Prostate gland (tissue), 2 donors: Measurements from ENCODE around the gene BPIFB2. TPM values are rescaled to one million over a fixed set of nuclear protein-coding genes. Genes with fewer than 3 reads are reported as not detected.

ENCODE experiments used
- DNase-seq: peaks from one replicate; pipeline ENCODE4 v3.0.0-alpha.2; 2019; ENCODE audit warnings: low spot score
- H3K27ac ChIP-seq, 2 donors: fragments of 200-600 bp; sonication (generic); 2 replicates each; pipeline ENCODE4 v1.5.1; 2017 to 2019
- H3K27me3 ChIP-seq: fragments of 200-600 bp; sonication (generic); replicated peaks from 2 replicates; pipeline ENCODE4 v1.5.1; 2019; ENCODE audit not compliant: insufficient read depth
- H3K36me3 ChIP-seq, 2 donors: fragments of 200-600 bp; sonication (generic); 1 replicate in 1 of 2; 2 replicates in 1 of 2; pipeline versions ENCODE4 v1.5.1 to v1.8.1; 2017 to 2019
- H3K4me1 ChIP-seq: fragments of 200-600 bp; sonication (generic); replicated peaks from 2 replicates; pipeline ENCODE4 v1.5.1; 2019
- H3K4me3 ChIP-seq, 2 donors: fragments of 200-600 bp; sonication (generic); 2 replicates each; pipeline ENCODE4 v1.5.1; 2017 to 2019
- H3K9me3 ChIP-seq: fragments of 200-600 bp; sonication (generic); 2 replicates; pipeline ENCODE4 v1.5.1; 2017
- POLR2A ChIP-seq: fragments of 450-650 bp; IDR thresholded peaks from one replicate; pipeline ENCODE4 v1.6.1; 2016; ENCODE audit warnings: antibody characterized with exemption, mild to moderate bottlenecking
- POLR2AphosphoS5 ChIP-seq: sonication (generic); formaldehyde crosslinking; IDR thresholded peaks from one replicate; pipeline ENCODE4 v1.6.1; 2017; ENCODE audit warnings: antibody characterized with exemption
- WGBS: methylation state at CpG from one replicate; pipeline ENCODE4 v1.1.5; 2018; 5-methylcytosine and 5-hydroxymethylcytosine counted together
- intact Hi-C: fragments of 100-400 bp; cut with DNase I; formaldehyde crosslinking; loops from one replicate; pipeline ENCODE4 v1.14.2; 2022
- total RNA-seq, 2 donors: library from RNA; depleted of rRNA; stranded (reverse); fragments of >200 nt; gene quantifications; one replicate each; pipeline ENCODE4 v1.1.0, GENCODE V29; 2016
- TF ChIP-seq, protein P1 (sequence below), 4 experiments: fragments of 200-600 bp in 2 of 4; fragments of 450-650 bp in 2 of 4; sonication (generic) in 2 of 4; IDR thresholded peaks; 1 replicate in 3 of 4; 2 replicates in 1 of 4; pipeline ENCODE4 v1.5.1; 2016 to 2019; ENCODE audit warnings: antibody characterized with exemption in 4 of 4, mild to moderate bottlenecking in 2 of 4, moderate library complexity in 2 of 4

The BPIFB2 gene
- total RNA-seq, 2 donors from 2014 or later = 5.1 TPM; not detected in 1

DNA sequence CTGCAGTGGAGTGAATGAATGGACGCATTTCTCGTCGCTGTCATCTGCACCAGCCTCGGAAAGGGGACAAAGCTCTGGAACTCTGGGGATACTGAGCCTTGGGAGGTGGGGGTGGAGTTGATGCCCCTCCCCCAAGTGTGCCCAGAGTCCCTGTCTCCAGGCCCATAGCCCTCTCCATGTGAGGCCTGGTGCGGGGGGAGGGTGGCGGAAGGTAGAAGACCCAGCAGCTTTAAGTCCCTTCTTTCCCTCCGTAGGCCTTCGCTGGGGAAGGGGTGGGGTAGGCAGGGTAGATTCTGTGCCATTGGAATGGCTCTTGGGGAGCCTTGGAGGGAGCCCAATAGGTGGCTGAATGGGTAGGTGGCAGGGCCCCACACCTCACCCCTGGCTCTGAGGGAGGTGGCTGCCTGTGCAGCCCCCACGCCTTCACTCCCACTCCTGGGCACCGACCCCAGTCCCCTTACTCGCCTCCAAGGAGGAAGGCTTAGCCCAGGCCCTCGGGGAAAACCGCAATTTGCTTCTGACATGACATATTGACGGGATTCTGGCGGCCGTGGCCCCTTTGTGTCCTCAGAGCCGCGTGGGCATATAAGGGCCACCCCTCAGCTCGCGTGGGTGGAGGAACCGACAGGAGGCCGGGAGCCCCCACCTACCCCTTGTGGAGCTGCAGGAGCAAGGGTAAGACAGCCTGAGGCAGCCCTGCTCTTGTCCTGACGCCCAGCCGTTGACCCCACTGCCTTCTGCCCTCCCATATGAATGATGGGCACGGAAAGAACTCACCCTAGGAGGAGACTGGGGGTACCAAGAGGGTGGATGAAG is 46.0 kb downstream of the BPIFB2 start, which contains the start of gene BPIFB3:
Gene BPIFB3 (plus strand): TSS at position 613 of the 816 bp plus-strand sequence. CDS start 1,533 bp downstream, outside the sequence.
- Histone ChIP-seq H3K36me3 (no peaks in the 10 kb centered on the region), H3K9me3 (no peaks in the 10 kb centered on the region), H3K4me1 (no peaks in the 10 kb centered on the region), H3K27ac (no peak within 1 kb of the TSS), H3K4me3 (no peak within 1 kb of the TSS), H3K27me3 (no peaks in the 10 kb centered on the region)
- intact Hi-C loops = no loop called here
- TF ChIP-seq POLR2A (no peak), POLR2AphosphoS5 (no peak)
- TF ChIP-seq, protein P1, sequence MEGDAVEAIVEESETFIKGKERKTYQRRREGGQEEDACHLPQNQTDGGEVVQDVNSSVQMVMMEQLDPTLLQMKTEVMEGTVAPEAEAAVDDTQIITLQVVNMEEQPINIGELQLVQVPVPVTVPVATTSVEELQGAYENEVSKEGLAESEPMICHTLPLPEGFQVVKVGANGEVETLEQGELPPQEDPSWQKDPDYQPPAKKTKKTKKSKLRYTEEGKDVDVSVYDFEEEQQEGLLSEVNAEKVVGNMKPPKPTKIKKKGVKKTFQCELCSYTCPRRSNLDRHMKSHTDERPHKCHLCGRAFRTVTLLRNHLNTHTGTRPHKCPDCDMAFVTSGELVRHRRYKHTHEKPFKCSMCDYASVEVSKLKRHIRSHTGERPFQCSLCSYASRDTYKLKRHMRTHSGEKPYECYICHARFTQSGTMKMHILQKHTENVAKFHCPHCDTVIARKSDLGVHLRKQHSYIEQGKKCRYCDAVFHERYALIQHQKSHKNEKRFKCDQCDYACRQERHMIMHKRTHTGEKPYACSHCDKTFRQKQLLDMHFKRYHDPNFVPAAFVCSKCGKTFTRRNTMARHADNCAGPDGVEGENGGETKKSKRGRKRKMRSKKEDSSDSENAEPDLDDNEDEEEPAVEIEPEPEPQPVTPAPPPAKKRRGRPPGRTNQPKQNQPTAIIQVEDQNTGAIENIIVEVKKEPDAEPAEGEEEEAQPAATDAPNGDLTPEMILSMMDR (IDR thresholded peaks at IDR 0.05) = no peak
- 77% methylated on average over 25 of the region's 25 CpGs for WGBS
- DNase-seq = no peak

DNA sequence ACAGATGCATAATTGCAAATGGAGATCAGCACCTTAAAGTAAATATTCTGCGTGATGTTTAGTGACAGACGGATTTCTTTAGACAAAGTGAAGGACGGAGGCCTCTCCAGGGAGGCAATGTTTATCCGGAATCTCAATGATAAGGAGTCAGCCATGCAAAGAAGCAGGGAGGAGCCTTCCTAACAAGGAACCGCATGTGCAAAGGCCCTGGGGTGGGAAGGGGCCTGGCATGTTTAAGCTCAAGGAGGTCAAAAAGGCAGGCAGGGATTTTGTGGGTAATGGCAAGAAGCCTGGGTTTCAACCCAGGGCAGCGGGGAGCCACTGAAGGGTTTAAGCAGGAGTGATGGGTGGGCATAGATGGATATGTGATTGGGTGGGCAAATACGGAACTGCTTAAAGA is 46.9 kb downstream of the BPIFB2 start:
- Histone ChIP-seq H3K36me3 (no peaks in the 10 kb centered on the region), H3K27me3 (no peaks in the 10 kb centered on the region), H3K4me1 (no peaks in the 10 kb centered on the region), H3K27ac (no peak overlapping the region), H3K9me3 (no peaks in the 10 kb centered on the region), H3K4me3 (no peak overlapping the region)
- intact Hi-C loops = no loop called here
- 90% methylated on average over 7 of the region's 7 CpGs for WGBS
- TF ChIP-seq, protein P1 (IDR thresholded peaks at IDR 0.05) = no peak
- no peak for TF ChIP-seq POLR2A
- TF ChIP-seq POLR2AphosphoS5 = no peak
- DNase-seq = no peak

DNA sequence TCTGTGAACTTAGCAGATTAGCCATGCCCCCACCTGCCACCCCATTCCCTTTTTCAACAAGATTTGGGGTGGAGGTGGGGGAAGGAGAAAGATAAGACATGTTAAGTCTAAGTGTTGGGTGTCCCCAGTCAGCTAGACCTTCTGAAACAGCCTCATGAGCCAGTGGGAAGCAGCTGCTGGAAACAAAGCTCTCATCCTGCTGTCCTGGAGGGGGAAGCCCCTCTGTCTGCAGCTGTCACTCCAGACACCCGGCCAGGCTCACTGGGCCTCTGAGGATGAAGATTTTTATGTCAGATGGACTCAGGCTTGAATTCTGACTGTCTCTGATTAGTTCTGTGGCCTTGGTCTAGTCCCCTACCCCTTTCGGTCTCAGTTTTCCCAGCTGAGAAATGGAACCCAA is 47.3 kb downstream of the BPIFB2 start:
- DNase-seq = no peak
- Histone ChIP-seq H3K36me3 (no peaks in the 10 kb centered on the region), H3K4me3 (no peak overlapping the region), H3K4me1 (no peaks in the 10 kb centered on the region), H3K27ac (no peak overlapping the region), H3K9me3 (no peaks in the 10 kb centered on the region), H3K27me3 (no peaks in the 10 kb centered on the region)
- TF ChIP-seq, protein P1 (IDR thresholded peaks at IDR 0.05) = no peak
- no peak for TF ChIP-seq POLR2AphosphoS5
- TF ChIP-seq POLR2A = no peak
- intact Hi-C loops = no loop called here
- WGBS = 77% methylated on average over 2 of the region's 2 CpGs

DNA sequence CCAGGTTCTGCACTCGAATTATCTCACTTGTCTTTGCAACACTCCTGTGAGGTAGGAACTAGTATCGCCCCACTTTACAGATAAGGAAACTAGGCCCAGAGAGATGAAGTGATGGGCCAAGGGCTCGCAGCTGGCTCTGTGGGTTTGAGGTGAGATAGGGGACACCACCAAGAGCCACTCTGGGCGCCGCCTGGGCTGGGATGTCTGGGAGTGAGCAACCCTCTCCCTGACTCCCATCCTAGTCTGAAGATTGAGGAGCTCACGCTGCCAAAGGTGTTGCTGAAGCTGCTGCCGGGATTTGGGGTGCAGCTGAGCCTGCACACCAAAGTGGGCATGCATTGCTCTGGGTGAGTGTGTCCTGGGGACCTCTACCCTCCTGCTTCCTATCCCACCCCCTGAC is 51.6 kb downstream of the BPIFB2 start:
- Histone ChIP-seq H3K4me3 (no peak overlapping the region), H3K4me1 (no peaks in the 10 kb centered on the region), H3K27me3 (no peaks in the 10 kb centered on the region), H3K9me3 (no peaks in the 10 kb centered on the region), H3K36me3 (no peaks in the 10 kb centered on the region), H3K27ac (no peak overlapping the region)
- no peak for DNase-seq
- 79% methylated on average over 7 of the region's 7 CpGs for WGBS
- TF ChIP-seq POLR2A = no peak
- TF ChIP-seq, protein P1 (IDR thresholded peaks at IDR 0.05) = no peak
- TF ChIP-seq POLR2AphosphoS5 = no peak
- intact Hi-C loops = no loop called here
